Measurements from ENCODE around the gene POLN. TPM values are rescaled to one million over a fixed set of nuclear protein-coding genes. Genes with fewer than 3 reads are reported as not detected.

POLN gene
- polyA plus RNA-seq, 2 of the 4 experiments (the other 2 are of a cell fraction) = 2.4 to 2.9 TPM

DNA sequence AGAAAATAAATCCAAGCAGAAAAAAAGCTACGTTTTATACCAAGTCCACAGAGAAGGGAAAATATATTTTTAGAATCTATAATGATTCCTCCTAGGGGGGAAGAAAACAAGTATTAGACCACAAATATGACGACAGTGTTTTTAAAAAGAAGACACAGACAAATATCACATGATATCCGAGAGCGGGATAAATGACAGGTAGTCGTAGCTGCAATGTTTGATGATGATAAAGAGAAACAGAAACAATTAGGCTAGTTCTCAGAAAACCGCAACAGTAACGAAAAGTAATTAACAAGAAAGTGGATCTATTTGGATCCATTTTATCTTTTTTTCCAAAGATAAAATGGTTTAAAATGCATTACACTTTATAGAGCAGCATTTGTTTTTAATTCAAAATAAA, 918 bp downstream of the POLN start:
- TF ChIP-seq CHD2 (IDR thresholded peaks at IDR 0.05; ENCODE audit: low read length, partially characterized antibody) (no peak), TP53 (CRISPR knock-in tag; IDR thresholded peaks at IDR 0.05) (no peak), HOXA7 (CRISPR knock-in tag; IDR thresholded peaks at IDR 0.05) (no peak), RAD21 (conservative IDR thresholded peaks at IDR 0.05 in 1 of 2, IDR thresholded peaks at IDR 0.05 in 1 of 2) (no peak), EP300 (IDR thresholded peaks at IDR 0.05) (no peak), USF2 (IDR thresholded peaks at IDR 0.05) (no peak), HEYL (CRISPR knock-in tag; IDR thresholded peaks at IDR 0.05) (no peak), CTCF (IDR thresholded peaks at IDR 0.05) (no peak), RARB (CRISPR knock-in tag; IDR thresholded peaks at IDR 0.05) (no peak), ESRRA (IDR thresholded peaks at IDR 0.05; ENCODE audit: borderline replicate concordance, low read length) (no peak), ELK1 (IDR thresholded peaks at IDR 0.05; ENCODE audit: low read depth, low read length) (no peak), NPAS2 (CRISPR knock-in tag; IDR thresholded peaks at IDR 0.05; ENCODE audit: borderline replicate concordance) (no peak), SREBF2 (IDR thresholded peaks at IDR 0.05) (no peak), POLR2A (IDR thresholded peaks at IDR 0.05; ENCODE audit: low read length) (no peak), JUN (IDR thresholded peaks at IDR 0.05) (no peak), HOXB13 (CRISPR knock-in tag; IDR thresholded peaks at IDR 0.05; ENCODE audit: low read depth) (no peak), KDM1A (IDR thresholded peaks at IDR 0.05; ENCODE audit: low read depth) (no peak), CBX2 (IDR thresholded peaks at IDR 0.05; ENCODE audit: borderline replicate concordance, low read depth) (no peak), TFCP2L1 (CRISPR knock-in tag; IDR thresholded peaks at IDR 0.05) (no peak), POLR2AphosphoS2 (conservative IDR thresholded peaks at IDR 0.05; ENCODE audit: low read length) (no peak)
- DNase-seq (ENCODE audit: low read depth in 1 of 2, low spot score in 1 of 2) (no peak), ATAC-seq (no peak), FAIRE-seq (no peak)
- CTCF ChIA-PET = interaction anchor here (3.1 kb wide), 1 partner anchor 21 kb away, joined by 14 read pairs; no protein-coding TSS in a partner anchor
- POLR2A ChIA-PET = interaction anchor here (1.2 to 1.4 kb wide), 2 partner anchors 21 kb away, joined by 4 to 6 read pairs; partner anchors contain the start of gene MXD4
- Histone ChIP-seq H3K4me2 (peak overlapping the region; percentile 68), H3K4me3 (peak overlapping the region; percentile 91), H3K4me1 (peaks cover 26% of the 10 kb centered on the region; the same call in 2 of the 3 replicates), H3K9me3 (no peaks in the 10 kb centered on the region), H3K27ac (peak overlapping the region; percentile 76 to 92)
- 8% methylated on average over 7 of the region's 7 CpGs for WGBS (ENCODE audit: missing lambda C conversion rate)

DNA sequence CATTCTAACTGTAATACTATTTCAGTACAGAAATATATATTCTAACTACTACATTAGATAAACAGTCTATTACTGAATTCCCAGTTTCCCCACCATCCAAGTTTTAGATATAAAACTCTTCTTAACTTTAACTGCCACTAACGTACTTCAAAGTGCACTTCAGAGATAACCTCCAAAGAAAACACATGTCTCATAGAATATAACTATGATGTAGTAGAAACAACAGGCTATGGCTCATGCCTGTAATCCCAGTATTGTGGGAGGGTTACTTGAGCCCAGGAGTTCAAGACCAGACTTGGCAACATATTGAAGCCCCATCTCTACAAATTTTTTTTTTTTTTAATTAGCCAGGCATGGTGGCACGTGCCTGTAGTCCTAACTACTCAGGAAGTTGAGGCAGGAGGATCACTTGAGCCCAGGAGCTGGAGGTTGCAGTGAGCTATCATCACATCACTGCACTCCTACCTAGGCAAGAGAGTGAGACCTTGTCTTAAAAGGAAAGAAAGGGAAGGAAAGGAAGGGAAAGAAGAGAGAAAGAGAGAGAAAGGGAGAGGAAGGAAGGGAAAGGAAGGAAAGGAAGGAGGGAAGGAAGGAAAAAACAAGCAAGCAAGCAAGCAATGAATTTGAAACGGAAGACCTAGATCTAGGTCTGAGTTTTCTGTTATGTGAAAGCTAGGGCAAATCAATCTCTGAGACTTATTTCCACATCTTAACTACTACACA, 4.8 kb downstream of the POLN start:
- WGBS (ENCODE audit: missing lambda C conversion rate) = 85% methylated on average over 3 of the region's 3 CpGs
- peaks cover 26% of the 10 kb centered on the region; the same call in 2 of the 3 replicates for H3K4me1 ChIP-seq
- no peak for ATAC-seq
- H3K27ac ChIP-seq = no peak overlapping the region
- POLR2A ChIA-PET = no interaction called here
- H3K4me3 ChIP-seq = no peak overlapping the region
- H3K4me2 ChIP-seq = no peak overlapping the region
- no peaks in the 10 kb centered on the region for H3K9me3 ChIP-seq
- DNase-seq (ENCODE audit: low read depth in 1 of 2, low spot score in 1 of 2) = no peak
- FAIRE-seq = no peak
- CTCF ChIA-PET = interaction anchor here (1.4 kb wide), 1 partner anchor 17 kb away, joined by 3 read pairs; no protein-coding TSS in a partner anchor
- TF ChIP-seq EHMT2 (IDR thresholded peaks at IDR 0.05; ENCODE audit: low read depth) (no peak), MAFK (IDR thresholded peaks at IDR 0.05; ENCODE audit: partially characterized antibody) (no peak), REST (IDR thresholded peaks at IDR 0.05) (no peak), GATA3 (IDR thresholded peaks at IDR 0.05; ENCODE audit: borderline replicate concordance) (no peak), HOXB5 (CRISPR knock-in tag; IDR thresholded peaks at IDR 0.05) (no peak), FOSL2 (IDR thresholded peaks at IDR 0.05) (no peak), FOSL2 (CRISPR knock-in tag; IDR thresholded peaks at IDR 0.05) (no peak), ZNF302 (CRISPR knock-in tag; IDR thresholded peaks at IDR 0.05) (no peak), RARB (CRISPR knock-in tag; IDR thresholded peaks at IDR 0.05) (no peak)
- TF ChIP-seq, protein P1, sequence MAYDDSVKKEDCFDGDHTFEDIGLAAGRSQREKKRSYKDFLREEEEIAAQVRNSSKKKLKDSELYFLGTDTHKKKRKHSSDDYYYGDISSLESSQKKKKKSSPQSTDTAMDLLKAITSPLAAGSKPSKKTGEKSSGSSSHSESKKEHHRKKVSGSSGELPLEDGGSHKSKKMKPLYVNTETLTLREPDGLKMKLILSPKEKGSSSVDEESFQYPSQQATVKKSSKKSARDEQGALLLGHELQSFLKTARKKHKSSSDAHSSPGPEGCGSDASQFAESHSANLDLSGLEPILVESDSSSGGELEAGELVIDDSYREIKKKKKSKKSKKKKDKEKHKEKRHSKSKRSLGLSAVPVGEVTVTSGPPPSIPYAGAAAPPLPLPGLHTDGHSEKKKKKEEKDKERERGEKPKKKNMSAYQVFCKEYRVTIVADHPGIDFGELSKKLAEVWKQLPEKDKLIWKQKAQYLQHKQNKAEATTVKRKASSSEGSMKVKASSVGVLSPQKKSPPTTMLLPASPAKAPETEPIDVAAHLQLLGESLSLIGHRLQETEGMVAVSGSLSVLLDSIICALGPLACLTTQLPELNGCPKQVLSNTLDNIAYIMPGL (CRISPR knock-in tag; IDR thresholded peaks at IDR 0.05; ENCODE audit: borderline replicate concordance) = no peak
